Hematopoietic multipotent progenitor cell treated with erythropoietin and hydrocortisone succinate and interleukin-3 and kit ligand, for 17 days (in vitro differentiated cells): Measurements from ENCODE around the gene CCL3.
"Not testable (repeated sequence)": the region's sequence is repeated elsewhere in the genome, so short reads cannot be mapped to it uniquely, and the experiment has no call there.

Experiments used
- DNase-seq: peaks from one replicate; pipeline ENCODE4 v3.0.0-alpha.2; 2015; ENCODE audit warnings: low spot score

Gene CCL3

DNA sequence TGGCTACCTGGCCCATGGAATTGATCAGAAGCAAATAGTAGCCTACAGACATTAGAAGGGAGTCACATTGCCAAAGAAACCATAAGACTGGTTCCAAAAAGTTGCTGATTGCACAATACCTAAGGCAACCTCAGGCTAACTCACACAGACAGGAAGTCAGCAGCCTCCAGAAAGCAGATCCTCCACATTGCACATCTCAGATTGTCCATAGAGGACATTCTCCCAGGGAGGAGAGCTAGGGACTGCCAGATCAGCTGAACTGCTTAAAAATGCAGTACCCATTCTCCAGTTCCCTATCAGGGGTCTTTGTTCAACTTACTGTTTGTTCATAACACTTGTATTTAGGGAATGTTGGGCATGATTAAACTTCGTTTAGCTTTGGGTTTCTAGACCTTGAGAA lies 4.2 kb downstream of the CCL3 start:
- no peak for DNase-seq

DNA sequence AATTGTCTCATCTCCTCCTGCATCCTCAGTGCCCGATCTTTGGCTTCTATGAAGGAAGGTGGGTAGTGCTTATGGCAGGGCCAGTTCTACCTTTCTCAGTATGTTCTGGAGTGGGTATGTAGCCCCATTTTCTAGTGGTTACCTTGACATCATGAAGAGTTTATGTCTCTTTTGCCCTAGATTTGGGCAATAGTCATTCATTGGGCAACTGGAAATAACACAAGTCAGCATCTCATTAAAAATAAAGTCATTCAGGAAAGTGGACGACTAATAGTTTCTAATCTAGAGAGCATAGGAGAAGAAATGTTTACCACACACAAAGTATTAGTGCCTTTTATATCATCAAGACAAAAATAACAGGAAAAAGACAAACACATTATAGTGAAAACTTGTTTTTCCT lies 6.3 kb downstream of the CCL3 start:
- DNase-seq = not testable (repeated sequence)

DNA sequence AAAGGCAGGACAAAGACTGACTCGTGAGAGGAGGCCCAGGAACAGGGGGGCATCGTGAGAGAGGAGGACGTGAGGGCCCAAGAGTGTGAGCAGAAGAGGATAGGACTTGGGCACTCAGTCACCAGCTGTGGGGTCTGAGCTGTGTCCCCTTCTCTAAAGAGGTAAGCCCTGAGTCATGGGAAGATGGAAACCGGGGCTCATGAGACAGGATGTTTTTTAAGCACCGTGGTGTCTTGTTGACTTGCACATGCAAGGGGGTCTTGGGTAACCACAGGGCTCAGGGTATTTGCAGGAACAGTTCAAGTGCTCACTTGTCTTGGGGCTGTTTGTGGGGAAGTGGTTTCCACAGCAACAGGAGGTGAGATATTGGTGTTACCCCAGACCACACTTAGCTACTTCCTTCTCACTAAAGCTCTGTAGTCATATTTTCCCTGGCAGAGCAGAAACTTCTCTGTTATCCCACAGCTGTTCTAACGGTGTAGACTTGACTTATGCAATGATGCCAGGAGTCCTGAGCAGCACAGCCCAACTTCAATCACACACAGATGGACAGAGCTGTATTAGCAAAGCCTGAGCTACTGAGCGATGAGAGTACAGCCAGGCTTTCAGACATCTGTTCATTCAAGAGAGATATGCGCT lies 7.3 kb downstream of the CCL3 start:
- not testable (repeated sequence) for DNase-seq

DNA sequence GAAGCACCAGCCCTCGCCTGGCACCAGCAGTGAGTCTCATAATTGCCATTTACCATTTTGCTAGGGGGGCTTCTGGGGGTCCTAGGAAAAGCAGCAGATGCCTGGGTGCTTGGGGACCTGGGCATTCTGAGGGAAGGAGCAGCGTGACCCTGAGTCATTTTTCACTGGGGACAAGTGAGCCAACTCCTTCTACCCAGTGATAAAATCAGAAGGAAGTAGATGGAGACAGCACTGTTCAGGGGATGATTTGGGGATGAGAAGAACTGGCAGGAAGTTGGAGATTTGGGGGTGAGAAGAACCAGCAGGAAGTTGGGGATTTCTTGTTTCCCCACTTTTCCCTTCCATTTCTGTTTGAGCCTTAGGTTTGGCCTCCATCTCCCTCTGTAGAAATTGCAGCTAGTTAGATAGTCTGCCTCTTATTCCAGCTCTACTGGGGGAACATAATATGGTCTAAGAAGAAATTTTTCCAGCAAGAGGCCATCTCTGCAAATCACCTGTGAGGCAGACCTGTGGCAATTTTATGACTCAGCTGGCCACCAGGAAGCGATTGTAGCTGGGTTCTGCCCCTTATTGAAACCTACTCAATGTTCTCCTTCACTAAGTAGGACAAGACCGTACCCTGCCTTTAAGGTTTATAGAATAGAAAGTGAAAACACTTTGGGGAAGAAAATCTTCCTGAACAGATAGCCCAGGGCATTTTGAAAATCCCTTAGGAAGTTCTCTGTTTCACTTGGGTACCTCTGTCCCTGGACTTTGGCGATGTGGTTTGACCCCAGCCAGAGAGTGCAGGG lies 8.1 kb downstream of the CCL3 start:
- DNase-seq = not testable (repeated sequence)

DNA sequence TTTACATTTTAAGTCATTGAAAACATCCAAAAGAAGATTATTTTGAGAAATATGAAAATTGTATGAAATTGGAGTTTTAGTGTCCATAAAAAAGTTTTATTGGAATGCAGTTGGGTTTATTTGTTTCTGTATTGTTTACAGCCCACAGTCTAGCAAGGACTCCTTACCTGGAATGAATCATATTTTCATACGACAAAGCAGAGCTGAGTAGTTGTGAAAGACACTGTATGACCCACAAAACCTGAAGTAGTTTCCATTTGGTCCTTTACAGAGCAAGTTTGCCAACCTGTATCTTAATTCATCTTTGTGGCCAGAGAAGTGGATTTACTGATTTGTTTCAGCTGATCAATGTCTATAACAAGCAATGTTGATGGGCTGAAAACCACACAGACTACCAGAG lies 15.6 kb downstream of the CCL3 start:
- DNase-seq = no peak

DNA sequence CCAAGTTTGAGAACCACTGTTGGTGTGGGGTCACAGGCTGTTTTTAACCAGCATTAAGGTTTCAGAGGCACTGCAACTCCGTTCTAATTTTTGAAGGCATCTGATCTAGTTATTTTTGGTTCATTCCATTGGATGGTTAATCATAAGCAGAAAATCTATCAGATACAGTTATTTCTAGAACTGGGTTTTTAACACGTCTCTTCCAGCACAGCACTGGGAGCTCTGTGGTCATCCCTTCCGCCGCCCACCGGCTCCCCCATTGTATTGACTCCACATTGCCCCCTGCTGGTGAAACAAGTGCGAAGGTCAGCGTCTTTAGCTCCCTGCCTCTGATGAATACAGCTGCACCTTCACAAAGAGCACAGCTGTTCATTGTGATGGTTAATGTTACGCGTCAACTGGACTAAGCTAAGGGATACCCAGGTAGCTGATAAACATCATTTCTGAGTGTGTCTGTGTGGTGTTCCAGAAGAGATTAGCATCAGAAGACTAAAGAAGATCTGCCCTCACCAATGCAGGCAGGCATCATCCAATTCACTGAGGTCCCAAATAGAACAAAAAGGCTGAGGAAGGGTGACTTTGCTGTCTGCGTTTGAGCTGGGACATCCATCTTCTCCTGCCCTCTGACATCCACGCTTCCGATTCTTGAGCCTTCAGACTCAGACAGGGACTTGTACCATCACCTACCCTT lies 17.4 kb downstream of the CCL3 start:
- peak; percentile 55 for DNase-seq

DNA sequence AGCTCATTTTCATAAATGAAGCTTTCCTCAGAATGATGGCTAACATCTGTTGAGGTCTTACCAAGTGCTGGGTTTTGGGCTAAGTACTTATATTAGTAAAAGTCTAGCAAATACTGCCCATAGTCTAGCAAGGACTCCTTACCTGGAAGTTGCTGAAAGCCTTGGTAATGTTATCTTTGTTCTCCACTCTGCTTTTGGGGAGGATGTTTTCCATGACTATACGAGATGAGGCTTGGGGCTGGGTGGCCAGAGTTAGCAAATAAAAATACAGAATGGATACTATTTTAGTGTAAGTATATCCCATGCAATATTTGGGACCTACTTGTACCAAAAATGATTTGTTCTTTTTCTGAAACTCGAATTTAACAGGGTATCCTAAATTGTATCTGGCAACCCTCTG lies 18.2 kb downstream of the CCL3 start:
- no peak for DNase-seq

DNA sequence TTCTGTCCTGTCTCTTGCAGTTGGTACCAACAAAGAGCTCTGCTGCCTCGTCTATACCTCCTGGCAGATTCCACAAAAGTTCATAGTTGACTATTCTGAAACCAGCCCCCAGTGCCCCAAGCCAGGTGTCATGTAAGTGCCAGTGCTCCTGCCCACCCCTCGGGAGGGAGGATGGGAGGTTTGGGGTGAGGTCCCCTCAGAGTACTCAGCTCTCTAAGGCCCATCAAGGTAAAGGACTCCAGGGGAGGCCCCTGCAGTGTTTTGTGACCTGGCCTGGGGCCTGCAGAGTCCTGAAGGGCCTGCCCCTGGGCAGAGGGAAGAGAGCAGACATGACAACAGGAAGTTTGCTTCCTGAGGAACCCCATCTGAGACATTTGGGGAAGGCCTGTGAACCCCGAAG lies 19.5 kb downstream of the CCL3 start:
- DNase-seq = no peak

DNA sequence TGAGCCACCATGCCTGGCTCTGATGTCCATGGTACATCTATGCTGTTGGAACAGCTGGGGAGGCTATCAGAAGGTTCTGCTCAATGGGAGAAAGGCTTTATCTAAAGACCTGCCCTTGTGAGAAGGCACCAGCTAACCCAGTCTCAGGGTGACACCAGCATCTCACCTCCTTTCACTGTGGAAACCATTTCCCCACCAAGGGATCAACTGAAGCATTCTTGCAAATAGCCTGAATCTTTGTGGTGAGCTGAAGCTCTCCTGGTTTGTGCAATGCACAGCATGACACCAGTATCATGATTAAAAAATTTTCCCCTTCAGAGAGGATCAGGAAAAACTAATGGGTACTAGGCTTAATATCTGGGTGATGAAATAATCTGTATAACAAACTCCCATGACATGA lies 20.8 kb downstream of the CCL3 start:
- DNase-seq = no peak

DNA sequence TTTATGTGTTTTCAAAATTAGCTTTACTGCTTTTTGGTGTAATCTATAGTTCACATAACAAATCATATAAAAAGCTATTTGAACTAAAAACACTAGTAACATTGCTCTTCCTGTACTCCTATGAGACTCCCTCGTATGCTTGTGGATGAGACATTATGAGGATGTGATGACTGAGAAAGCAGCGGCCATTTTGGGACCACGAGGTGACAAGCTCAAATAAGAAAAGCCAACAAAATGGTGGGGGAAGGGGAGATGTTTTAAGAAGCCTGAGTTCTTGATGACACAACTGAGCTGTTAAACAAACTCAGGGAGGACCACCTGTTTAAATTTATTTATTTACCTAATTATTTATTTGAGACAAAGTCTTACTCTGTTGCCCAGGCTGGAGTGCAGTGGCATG lies 21.4 kb downstream of the CCL3 start:
- DNase-seq = no peak

DNA sequence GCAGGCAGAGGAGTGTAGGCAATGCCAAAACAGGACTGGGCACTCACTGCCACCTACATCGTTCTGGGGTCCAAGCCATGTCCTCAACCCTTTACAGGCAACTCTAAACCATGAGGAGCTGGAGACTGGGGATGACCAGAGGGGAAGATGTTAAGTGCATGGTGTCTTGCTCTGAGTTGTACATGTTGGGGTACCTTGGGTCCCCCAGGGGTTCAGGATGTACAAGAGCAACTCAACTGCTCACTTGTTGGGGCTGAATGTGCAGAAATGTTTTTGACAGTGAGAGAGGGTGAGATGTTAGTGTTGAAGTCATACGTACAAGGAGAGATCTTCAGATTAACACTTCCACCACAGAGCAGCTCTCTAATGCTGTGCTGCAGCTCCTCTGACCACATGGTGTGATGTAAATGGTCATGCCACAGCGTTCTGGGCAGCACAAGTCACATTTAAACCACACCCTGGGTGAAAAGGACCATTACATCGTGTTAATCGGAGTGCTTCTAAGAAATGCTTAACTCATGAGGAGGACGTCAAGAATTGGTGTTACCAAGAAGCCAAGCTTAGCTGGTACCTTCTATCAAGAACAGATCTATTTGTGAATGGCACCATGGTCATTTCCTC lies 23.5 kb downstream of the CCL3 start:
- DNase-seq = no peak

DNA sequence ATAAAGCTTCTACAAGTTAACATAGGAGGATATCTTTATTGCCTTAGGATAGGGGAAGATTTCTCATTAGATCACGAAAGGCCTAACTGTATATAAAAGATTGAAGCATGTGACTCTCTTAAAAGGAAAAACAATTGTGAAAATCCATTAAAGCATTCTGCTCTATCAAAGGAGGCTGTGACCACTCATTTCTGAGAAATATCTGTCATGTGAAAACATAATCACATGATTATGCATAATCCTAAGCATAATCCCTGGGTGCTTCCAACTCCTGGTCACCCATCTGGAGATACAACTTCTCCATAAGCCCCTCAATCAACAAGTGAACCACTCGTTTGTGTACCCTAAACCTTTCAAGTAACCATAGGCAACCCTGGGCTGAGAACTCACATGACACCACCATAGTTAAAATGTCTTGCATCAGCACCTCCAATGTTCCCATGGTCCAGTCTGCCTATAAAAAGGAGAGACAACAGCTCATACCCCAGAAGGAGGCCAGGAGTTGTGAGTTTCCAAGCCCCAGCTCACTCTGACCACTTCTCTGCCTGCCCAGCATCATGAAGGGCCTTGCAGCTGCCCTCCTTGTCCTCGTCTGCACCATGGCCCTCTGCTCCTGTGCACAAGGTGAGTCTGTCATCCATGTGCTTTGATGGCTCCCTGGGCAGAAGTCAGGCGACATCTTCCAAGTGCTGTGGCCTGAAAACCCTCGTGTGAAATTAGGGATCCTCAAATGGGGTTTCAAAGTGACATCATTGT lies 26.0 kb downstream of the CCL3 start, which contains the start of gene CCL18:
CCL18 (plus strand) TSS at position 487 of the 756 bp plus-strand sequence; CDS start at position 558, 71 bp downstream.
- DNase-seq = no peak

DNA sequence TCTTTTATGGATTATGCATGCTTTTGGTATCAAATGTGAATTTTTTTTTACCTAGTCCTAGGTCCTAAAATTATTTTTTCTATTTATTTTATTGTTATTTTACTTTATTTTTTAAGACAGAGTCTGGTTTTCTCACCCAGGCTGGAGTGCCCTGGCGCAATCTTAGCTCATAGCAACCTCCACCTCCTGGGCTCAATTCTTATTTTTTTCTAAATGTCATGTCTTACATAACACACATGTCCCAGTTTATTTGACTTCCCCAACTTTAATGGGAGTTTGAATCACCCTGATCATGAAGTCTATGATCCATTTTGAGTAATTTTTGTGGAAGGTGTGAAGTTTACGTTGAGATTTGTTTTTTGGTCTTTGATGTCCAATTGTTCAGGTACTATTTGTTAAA lies 29.1 kb downstream of the CCL3 start:
- DNase-seq = no peak

DNA sequence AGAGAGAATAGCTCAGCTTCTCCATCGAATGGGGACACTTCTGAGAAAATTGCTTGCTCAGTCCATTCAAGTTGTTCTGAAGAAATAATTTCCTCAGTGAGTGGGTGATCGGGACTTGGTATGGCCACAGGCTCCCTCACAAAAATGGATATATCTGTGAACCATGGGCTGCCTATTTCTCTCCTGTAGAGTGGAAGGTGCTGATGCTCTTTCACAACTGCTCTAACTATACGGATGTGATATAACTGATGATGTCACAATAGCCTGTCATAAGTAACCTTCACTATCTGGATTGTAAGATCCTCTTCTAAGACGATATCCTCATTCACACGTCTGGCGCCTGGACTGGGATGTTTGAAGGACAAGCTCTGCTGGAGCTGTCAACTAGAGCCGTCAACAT lies 30.5 kb downstream of the CCL3 start:
- no peak for DNase-seq

DNA sequence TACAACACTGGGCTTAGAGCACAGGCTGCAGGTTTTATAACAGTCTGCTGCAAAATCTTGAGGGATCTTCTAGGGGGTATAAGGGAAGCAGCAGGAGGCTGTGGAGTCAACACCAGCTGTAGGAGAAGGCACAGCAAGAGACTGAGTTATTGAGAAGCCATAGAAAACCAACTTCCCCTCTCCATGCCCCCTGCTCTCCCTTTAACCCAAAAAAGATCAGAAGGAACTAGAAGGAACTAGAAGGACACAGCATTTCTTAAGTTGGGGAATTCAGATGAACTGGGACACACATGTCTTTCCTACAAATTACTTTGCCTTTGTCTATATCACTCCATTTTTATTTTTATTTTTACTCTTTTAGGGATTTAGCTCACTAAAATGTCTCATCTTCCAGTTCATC lies 32.0 kb downstream of the CCL3 start:
- DNase-seq = no peak

DNA sequence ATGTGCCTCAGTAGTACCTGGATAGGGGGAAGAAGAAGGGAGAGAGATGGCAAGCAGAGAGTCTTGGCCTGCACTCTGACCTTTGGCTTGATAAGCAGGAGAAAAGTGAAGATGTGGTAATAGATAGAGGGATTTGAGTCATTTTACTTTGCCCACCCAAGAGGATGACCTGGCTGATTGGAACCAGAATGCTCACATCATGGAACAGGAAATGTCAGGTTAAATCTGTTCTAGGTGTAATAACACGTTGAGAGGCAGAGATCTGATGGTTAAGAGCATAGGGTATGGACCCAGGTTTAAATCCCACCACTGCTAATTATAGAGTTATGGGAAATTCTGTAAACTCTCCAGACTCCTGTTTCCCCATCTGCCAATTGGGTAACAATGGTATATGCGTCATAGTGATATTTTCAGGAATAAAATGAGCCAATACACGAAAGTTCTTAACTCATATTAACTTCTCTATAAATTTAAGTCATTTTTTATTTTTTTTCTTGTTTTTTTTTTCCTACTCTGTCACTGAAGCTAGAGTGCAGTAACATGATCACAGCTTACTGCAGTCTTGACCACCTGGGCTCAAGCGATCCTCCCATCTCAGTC lies 33.9 kb downstream of the CCL3 start:
- DNase-seq = no peak

DNA sequence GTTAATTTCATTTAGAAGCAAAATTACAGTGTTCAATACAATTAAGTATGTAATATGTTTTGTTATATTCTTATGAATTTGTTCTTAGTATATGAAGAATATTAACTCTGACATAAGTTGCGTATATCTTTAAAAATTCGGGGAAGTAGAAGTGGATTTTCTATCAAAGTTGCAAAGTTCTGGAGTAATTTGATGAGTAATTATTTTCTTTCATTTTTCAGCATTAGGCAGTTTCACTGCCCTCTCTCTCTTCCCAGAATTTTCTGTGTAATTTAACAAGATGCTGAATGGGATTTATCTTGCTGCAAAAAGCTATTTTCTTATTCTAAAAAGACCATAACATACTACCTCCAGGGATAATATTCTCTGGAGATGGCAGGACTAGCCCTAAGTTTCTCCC lies 34.8 kb downstream of the CCL3 start:
- no peak for DNase-seq

DNA sequence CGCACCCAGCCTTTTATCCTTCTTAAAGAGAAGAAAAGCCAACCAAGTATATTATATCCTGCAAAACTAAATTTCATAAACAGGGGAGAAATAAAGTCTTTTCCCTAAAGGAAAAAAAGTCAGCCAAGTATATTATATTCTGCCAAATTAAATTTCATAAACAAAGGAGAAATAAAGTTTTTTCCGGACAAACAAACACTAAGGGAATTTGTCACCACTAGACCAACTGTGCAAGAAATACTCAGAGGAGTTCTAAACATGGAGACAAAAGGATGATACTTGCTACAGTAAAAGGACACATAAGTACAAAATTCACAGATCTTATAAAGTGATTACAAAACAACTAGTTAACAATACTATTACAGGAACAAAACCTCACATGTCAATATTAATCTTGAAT lies 40.3 kb downstream of the CCL3 start:
- DNase-seq = no peak

DNA sequence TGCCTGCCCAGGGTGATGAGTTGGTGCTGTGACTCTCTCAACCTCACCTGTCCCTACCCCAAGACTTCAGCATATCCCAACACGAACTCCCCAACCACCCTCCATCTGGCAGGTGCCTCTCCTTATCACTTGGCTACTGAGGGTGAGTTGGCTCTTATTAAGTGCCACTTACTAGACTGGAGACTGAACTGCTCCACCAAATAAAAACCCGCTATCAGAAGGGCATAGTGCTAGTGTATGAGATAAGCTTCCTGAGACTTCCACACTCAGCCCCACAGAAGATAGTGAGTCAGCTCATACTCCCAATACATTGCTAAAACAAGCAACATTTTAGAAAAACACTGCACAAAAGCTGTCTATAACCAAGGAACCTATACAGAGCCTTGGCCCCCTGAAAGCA lies 41.9 kb downstream of the CCL3 start:
- no peak for DNase-seq
